Activated CD4-positive, alpha-beta T cell treated with anti-CD3 and anti-CD28 coated beads for 36 hours (primary cell): ENCODE measurements around the gene ATG10. TPM values are rescaled to one million over a fixed set of nuclear protein-coding genes. Genes with fewer than 3 reads are reported as not detected.

Source experiments
- ATAC-seq: fragments of 200-7000 bp; cut with Tn5 transposase; one replicate; pipeline ENCODE4 v1.10.0; 2021; ENCODE audit warnings: mild to moderate bottlenecking, moderate library complexity
- CTCF ChIA-PET: fragments of 350-600 bp; sonication (Branson Sonifier 250); formaldehyde crosslinking; loops from one replicate; lab custom pipeline; 2021; ENCODE audit warnings: antibody characterized with exemption; lab: Charles Lee
- POLR2A ChIA-PET: fragments of 350-600 bp; sonication (Branson Sonifier 250); formaldehyde crosslinking; loops from one replicate; lab custom pipeline; 2021; ENCODE audit warnings: antibody characterized with exemption, inconsistent platforms; lab: Charles Lee
- DNase-seq: peaks from one replicate; pipeline ENCODE4 v3.0.0-alpha.2; 2020
- H3K27ac Mint-ChIP-seq: one replicate; pipeline ENCODE4 v1.8.0; 2021; ENCODE audit warnings: mixed read lengths
- H3K27me3 Mint-ChIP-seq: one replicate; pipeline ENCODE4 v1.8.0; 2021; ENCODE audit warnings: mixed read lengths
- H3K36me3 Mint-ChIP-seq: one replicate; pipeline ENCODE4 v1.8.0; 2021; ENCODE audit warnings: low read depth, mixed read lengths
- H3K4me1 Mint-ChIP-seq: one replicate; pipeline ENCODE4 v1.8.0; 2021; ENCODE audit warnings: mixed read lengths
- H3K4me3 Mint-ChIP-seq: one replicate; pipeline ENCODE4 v1.8.0; 2021; ENCODE audit warnings: mild to moderate bottlenecking, moderate library complexity, mixed read lengths
- H3K9me3 Mint-ChIP-seq: one replicate; pipeline ENCODE4 v1.8.0; 2021; ENCODE audit warnings: low read depth, mixed read lengths
- intact Hi-C, 2 experiments: fragments of 100-400 bp; cut with DNase I in 1 of 2; cut with micrococcal nuclease in 1 of 2; formaldehyde crosslinking; loops; one replicate each; pipeline versions ENCODE4 v1.14.2 to v1.15.1; 2022 to 2024; cut with DNase I, micrococcal nuclease
- total RNA-seq, 2 experiments: library from RNA; stranded (reverse); gene quantifications; one replicate each; pipeline ENCODE4 v1.2.3, GENCODE V29; 2021

ATG10 gene
- total RNA-seq, 2 experiments from 2014 or later = 4.7 to 8.1 TPM

- DNase-seq = no peak
- Mint-ChIP-seq H3K27me3 (no peaks in the 10 kb centered on the region), H3K36me3 (no peaks in the 10 kb centered on the region), H3K4me1 (no peaks in the 10 kb centered on the region), H3K4me3 (no peak overlapping the region), H3K27ac (no peak overlapping the region), H3K9me3 (no peaks in the 10 kb centered on the region)
- POLR2A ChIA-PET = no interaction called here
- CTCF ChIA-PET = no interaction called here
- intact Hi-C loops = no loop called here
- no peak for ATAC-seq
Observed at GRCh38 chr5:82204567-82204966, 232.7 kb downstream of the ATG10 start.

- H3K27ac Mint-ChIP-seq = no peak overlapping the region
- H3K9me3 Mint-ChIP-seq = no peaks in the 10 kb centered on the region
- DNase-seq = no peak
Observed at GRCh38 chr5:82205005-82205404, 233.2 kb downstream of the ATG10 start.

GRCh38 chr5:82208371-82208770, 236.5 kb downstream of the ATG10 start:
- Mint-ChIP-seq H3K27ac (no peak overlapping the region), H3K4me1 (no peaks in the 10 kb centered on the region), H3K4me3 (no peak overlapping the region), H3K36me3 (no peaks in the 10 kb centered on the region), H3K27me3 (no peaks in the 10 kb centered on the region), H3K9me3 (no peaks in the 10 kb centered on the region)
- POLR2A ChIA-PET = no interaction called here
- ATAC-seq (no peak), DNase-seq (no peak)
- CTCF ChIA-PET = no interaction called here
- intact Hi-C loops = no loop called here

More at GRCh38 chr5:82205005-82205404, 233.2 kb downstream of the ATG10 start:
- no peak overlapping the region for H3K4me3 Mint-ChIP-seq
- H3K4me1 Mint-ChIP-seq = no peaks in the 10 kb centered on the region
- ChIA-PET CTCF (no interaction called here), POLR2A (no interaction called here)
- no peak for ATAC-seq
- intact Hi-C loops = no loop called here
- no peaks in the 10 kb centered on the region for H3K36me3 Mint-ChIP-seq
- H3K27me3 Mint-ChIP-seq = no peaks in the 10 kb centered on the region

- H3K4me1 Mint-ChIP-seq = no peaks in the 10 kb centered on the region
- intact Hi-C loops = no loop called here
- ATAC-seq (no peak), DNase-seq (no peak)
- H3K36me3 Mint-ChIP-seq = no peaks in the 10 kb centered on the region
- ChIA-PET CTCF (no interaction called here), POLR2A (no interaction called here)
- H3K9me3 Mint-ChIP-seq = no peaks in the 10 kb centered on the region
- no peak overlapping the region for H3K4me3 Mint-ChIP-seq
- H3K27ac Mint-ChIP-seq = no peak overlapping the region
- H3K27me3 Mint-ChIP-seq = no peaks in the 10 kb centered on the region
Observed at GRCh38 chr5:82211855-82212572, 240.2 kb downstream of the ATG10 start.

- H3K9me3 Mint-ChIP-seq = no peaks in the 10 kb centered on the region
- ChIA-PET CTCF (no interaction called here), POLR2A (no interaction called here)
- no peaks in the 10 kb centered on the region for H3K4me1 Mint-ChIP-seq
- no peak overlapping the region for H3K4me3 Mint-ChIP-seq
- ATAC-seq (no peak), DNase-seq (no peak)
- no peak overlapping the region for H3K27ac Mint-ChIP-seq
- intact Hi-C loops = no loop called here
- no peaks in the 10 kb centered on the region for H3K36me3 Mint-ChIP-seq
- H3K27me3 Mint-ChIP-seq = no peaks in the 10 kb centered on the region
Observed at GRCh38 chr5:82217917-82218316, 246.1 kb downstream of the ATG10 start.

- Mint-ChIP-seq H3K27me3 (no peaks in the 10 kb centered on the region), H3K27ac (no peak overlapping the region), H3K4me3 (no peak overlapping the region), H3K4me1 (no peaks in the 10 kb centered on the region), H3K36me3 (no peaks in the 10 kb centered on the region), H3K9me3 (no peaks in the 10 kb centered on the region)
- no peak for ATAC-seq
- CTCF ChIA-PET = interaction anchor here (0.6 kb wide), 1 partner anchor 358 kb away, joined by 3 read pairs; no protein-coding TSS in a partner anchor
- POLR2A ChIA-PET = no interaction called here
- DNase-seq = no peak
- intact Hi-C loops = no loop called here
Observed at GRCh38 chr5:82218374-82219156, 246.7 kb downstream of the ATG10 start.

GRCh38 chr5:82221020-82221419, 249.2 kb downstream of the ATG10 start:
- no peak for DNase-seq
- no peaks in the 10 kb centered on the region for H3K36me3 Mint-ChIP-seq
- CTCF ChIA-PET = no interaction called here
- POLR2A ChIA-PET = no interaction called here
- no peaks in the 10 kb centered on the region for H3K27me3 Mint-ChIP-seq
- H3K9me3 Mint-ChIP-seq = no peaks in the 10 kb centered on the region
- no peak overlapping the region for H3K4me3 Mint-ChIP-seq
- intact Hi-C loops = loop anchor here in 1 of 2 experiments (10.0 kb wide), 1 partner anchor 466 kb away; the partner anchor contains the start of gene SSBP2
- no peak for ATAC-seq
- H3K27ac Mint-ChIP-seq = no peak overlapping the region
- no peaks in the 10 kb centered on the region for H3K4me1 Mint-ChIP-seq

- Mint-ChIP-seq H3K4me1 (no peaks in the 10 kb centered on the region), H3K9me3 (no peaks in the 10 kb centered on the region), H3K27me3 (no peaks in the 10 kb centered on the region), H3K27ac (no peak overlapping the region), H3K4me3 (no peak overlapping the region), H3K36me3 (no peaks in the 10 kb centered on the region)
- intact Hi-C loops = loop anchor here in 1 of 2 experiments (10.0 kb wide), 1 partner anchor 468 kb away; the partner anchor contains the start of gene SSBP2
- ChIA-PET CTCF (no interaction called here), POLR2A (no interaction called here)
- ATAC-seq = no peak
- no peak for DNase-seq
Observed at GRCh38 chr5:82222597-82223574, 251.1 kb downstream of the ATG10 start.

GRCh38 chr5:82225525-82226172, 253.8 kb downstream of the ATG10 start:
- ATAC-seq (peak; percentile 93), DNase-seq (peak; percentile 75)
- H3K36me3 Mint-ChIP-seq = no peaks in the 10 kb centered on the region
- H3K4me3 Mint-ChIP-seq = no peak overlapping the region
- ChIA-PET POLR2A (no interaction called here), CTCF (interaction anchor here (0.6 to 3.0 kb wide), 19 partner anchors 8 to 805 kb away, joined by 3 to 16 read pairs (median 3); no protein-coding TSS in a partner anchor)
- intact Hi-C loops = loop anchor here (1.0 to 10.0 kb wide), 4 partner anchors 51 to 800 kb away; partner anchors contain the start of gene SSBP2 (in 1 of the 2)
- no peak overlapping the region for H3K27ac Mint-ChIP-seq
- no peaks in the 10 kb centered on the region for H3K9me3 Mint-ChIP-seq
- no peaks in the 10 kb centered on the region for H3K4me1 Mint-ChIP-seq
- H3K27me3 Mint-ChIP-seq = no peaks in the 10 kb centered on the region

GRCh38 chr5:82234885-82235284, 263.1 kb downstream of the ATG10 start:
- Mint-ChIP-seq H3K4me3 (no peak overlapping the region), H3K27ac (no peak overlapping the region), H3K36me3 (no peaks in the 10 kb centered on the region), H3K27me3 (no peaks in the 10 kb centered on the region), H3K4me1 (no peaks in the 10 kb centered on the region), H3K9me3 (no peaks in the 10 kb centered on the region)
- CTCF ChIA-PET = interaction anchor here (1.2 kb wide), 1 partner anchor 9 kb away, joined by 4 read pairs; no protein-coding TSS in a partner anchor
- intact Hi-C loops = no loop called here
- no peak for ATAC-seq
- POLR2A ChIA-PET = no interaction called here
- no peak for DNase-seq
